GM08714 (cell line): ENCODE measurements around the gene CORIN.
A peak's percentile ranks its signal among the peaks of the same experiment; 100 is the strongest.

Experiments
- H3K4me3 ChIP-seq: fragments of 200-500 bp; sonication (Bioruptor generic); 2 replicates; pipeline ENCODE4 v1.5.1; 2014; ENCODE audit warnings: mild to moderate bottlenecking, low read length, inconsistent platforms
- ZNF274 ChIP-seq: IDR thresholded peaks from 2 replicates; pipeline ENCODE4 v1.6.1; 2012; ENCODE audit warnings: mild to moderate bottlenecking, low read depth, low read length

CORIN gene

DNA sequence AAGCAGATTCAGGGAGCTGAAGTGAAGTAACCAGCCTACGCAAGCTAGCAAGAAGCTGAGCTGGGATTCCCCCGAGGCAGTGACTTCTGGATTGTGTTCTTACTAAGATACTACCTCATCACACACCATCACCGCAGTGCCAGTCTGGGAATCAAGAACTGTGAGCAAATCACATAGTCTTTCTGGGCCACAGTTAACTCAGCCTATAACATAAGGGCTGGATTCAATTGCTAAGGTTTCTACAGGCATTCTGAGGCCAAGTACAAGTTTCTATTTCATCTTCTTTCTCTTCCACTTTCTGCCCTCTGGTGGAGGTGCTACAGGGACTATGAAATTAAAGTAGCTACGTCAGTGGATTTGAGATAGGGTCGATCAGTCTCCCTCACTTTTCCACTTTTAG, 1.4 kb upstream of the CORIN start:
- no peak overlapping the region for H3K4me3 ChIP-seq
- TF ChIP-seq ZNF274, result no peak

DNA sequence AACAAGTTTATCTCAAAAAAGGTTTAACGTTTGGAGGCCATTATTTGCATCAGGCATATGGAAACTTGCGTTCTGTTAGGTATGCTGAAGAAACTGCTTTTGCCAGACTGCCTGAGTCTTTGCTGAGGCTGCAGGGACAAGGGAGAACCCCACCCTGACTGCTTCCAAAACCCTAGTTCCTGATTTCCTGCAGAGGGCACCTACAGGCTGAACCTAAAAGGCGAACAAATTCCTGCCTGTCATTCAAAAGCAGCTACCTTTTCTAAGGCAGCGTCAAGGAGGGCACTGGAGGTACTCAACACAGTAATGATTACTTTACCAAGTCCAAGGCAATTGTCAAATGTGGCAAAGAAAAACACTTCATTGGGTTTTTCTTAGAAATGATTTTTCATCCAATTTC, 578 bp upstream of the CORIN start:
- TF ChIP-seq ZNF274, result no peak
- no peak overlapping the region for H3K4me3 ChIP-seq

DNA sequence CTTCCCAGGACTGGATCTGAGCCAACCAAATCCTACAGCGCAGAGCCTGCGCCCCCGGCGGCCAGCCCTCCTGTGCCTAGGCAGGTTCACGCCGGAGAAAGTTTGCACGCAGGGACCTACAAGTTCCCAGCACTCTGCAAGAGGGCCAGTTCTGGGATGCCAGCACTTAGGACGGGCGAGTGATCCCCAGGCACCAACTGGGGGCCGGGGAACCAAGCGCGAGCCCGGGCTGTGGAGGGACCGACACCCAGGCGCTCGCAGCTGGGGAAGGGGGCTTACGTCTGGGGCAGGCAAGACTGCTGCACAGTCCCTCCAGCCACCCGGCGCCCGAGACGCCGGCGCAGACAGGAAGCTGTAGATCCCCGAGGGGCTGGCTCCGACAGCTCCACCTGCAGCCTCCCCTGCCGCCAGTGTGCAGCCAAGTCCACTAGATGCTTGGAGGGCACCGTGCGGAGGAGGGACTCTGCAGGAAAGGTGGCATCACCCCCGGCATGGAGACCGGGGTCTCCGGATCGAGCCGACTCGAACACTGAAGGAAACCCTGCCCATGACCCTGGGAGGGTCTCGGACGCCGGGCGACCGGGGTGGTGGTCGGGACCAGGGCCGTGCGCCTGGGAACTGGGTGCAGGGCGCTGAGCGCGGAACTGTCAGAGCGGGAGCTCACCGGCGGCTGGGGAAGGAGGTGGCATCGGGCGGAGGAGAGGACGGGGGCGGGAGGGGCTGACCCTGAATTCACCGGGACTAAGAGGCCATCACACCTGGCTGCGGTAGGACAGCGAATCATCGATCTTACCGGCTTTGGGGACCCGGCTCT, 566 bp downstream of the CORIN start:
- peak overlapping the region; percentile 59; the same call in 1 of the 2 replicates for H3K4me3 ChIP-seq

DNA sequence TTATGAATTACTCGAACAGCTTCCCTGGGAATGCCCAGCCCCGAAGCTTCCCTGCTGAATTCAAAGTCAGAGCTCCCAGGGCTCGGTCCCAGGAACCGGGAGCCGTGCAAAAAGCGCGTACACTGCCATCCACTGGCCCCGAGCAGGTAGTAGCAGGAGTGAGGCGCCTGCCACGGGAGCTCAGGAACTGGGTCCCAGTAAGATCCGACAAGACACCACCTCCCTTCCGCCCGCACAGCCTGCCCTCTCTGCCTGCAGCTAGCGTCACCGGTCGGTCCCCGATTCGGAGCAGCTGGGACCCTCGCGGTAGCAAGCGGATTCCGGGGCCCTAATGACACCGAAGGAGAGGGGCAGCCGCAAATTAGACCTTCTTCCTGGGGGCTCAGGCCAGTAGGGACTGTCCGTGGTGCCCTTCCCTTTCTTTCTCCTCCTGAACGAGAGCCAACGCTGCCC, 1.2 kb downstream of the CORIN start:
- peak overlapping the region; percentile 59; the same call in 1 of the 2 replicates for H3K4me3 ChIP-seq
- TF ChIP-seq ZNF274, result no peak

More for the DNA sequence above, 566 bp downstream of the CORIN start:
- no peak for TF ChIP-seq ZNF274

DNA sequence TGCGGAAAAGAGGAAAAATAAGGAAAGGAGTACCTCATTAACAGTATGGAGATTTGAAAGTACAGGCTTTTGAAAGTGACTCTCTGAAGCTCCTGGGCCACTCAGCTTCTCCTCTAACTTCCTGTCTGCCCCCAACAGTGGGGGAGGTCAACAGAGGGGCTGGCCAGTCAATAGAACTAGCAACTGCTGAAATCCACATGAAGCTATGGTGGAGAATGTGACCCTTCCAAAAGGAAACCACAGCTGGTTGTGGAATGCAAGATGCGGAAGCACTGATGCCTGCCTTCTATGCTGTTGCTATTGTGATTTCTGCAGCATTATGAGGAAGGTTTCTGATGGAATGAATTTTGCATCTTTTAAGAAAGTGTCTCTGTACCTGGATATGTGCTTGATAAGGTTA, 2.4 kb downstream of the CORIN start:
- H3K4me3 ChIP-seq, result no peak overlapping the region
- TF ChIP-seq ZNF274, result no peak

DNA sequence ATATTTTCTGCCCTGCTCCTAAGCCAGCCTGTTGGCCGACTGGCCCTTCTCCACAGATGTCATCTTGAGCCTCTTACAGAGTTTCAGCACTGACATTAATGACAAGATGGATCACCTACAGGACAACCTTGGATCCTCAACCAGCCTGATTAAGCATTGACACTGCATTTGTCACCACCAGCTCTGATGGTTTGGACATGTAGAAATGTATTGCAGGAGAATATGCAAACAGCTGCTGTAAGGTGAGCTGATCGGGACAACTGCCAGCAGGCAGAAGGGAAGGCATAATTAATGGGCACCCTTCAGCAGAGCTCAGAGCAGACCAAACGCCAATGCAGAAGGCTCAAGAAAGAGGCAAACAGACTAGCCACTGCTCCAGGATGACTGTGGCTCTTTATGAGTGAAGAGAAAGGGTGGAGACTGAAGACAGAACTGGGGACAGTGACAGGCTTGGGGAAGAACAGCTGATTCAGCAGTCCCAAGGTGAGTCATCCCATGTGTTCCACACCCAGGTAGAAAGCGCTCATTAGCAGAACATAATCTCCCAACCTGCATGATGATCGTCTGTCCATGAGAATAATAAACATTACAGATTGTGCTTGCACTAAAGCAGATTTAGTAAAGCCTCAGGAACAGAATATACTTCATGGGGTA, 6.7 kb downstream of the CORIN start:
- H3K4me3 ChIP-seq, result no peak overlapping the region
- TF ChIP-seq ZNF274, result no peak

DNA sequence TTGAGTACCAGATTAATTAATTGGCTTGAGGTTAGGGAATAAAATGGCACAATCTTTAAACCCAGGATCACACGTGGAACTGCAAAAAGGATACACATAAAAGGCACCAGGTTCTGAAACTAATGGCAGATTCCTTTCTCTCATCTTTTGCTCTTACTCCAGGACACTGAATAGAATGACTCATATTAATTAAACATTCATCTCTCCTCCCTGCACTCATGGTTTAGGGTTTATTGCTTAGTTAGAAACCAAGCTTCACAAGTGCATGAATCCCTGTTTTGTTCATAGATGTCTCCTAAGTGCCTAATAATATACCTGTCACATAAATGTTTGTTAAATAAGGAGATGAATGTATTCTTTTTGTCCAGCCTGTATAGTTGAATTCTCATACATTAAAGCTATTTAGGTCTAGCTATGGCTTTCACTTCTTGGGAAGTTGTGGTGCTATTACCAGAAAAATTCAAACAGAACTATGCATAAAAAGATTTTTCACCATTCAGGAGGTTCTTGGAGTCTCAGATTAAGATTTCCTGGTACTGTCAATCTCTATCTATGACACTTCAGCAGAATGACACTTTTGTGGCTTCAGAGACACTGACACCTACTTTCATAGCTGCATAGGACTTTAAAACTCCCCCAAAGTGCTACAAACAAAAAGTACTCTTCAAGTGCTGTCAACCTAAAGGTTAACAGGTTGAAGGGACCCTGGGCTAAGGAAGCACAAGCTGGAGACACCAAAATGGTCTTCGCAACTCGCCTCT, 7.4 kb downstream of the CORIN start:
- H3K4me3 ChIP-seq, result no peak overlapping the region
- no peak for TF ChIP-seq ZNF274

DNA sequence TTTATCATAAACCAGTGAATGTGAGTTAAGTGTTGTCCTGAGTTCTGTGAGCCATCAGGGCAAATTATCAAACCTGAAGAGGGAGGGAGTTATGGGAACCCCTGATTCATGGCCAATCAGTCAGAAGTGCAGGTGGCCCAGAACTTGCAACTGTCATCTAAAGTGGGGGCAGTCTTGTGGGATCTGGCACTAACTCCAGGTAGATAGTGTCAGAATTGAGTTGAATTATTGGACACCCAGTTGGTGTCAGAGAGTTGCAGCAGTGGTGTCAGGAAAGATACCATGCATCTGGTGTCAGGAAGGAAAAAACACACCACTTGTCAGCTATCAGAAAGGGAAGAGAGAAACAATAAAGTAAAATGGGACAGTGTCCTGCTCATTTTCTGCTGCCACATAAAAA, 8.4 kb downstream of the CORIN start:
- no peak for TF ChIP-seq ZNF274
- H3K4me3 ChIP-seq, result no peak overlapping the region

DNA sequence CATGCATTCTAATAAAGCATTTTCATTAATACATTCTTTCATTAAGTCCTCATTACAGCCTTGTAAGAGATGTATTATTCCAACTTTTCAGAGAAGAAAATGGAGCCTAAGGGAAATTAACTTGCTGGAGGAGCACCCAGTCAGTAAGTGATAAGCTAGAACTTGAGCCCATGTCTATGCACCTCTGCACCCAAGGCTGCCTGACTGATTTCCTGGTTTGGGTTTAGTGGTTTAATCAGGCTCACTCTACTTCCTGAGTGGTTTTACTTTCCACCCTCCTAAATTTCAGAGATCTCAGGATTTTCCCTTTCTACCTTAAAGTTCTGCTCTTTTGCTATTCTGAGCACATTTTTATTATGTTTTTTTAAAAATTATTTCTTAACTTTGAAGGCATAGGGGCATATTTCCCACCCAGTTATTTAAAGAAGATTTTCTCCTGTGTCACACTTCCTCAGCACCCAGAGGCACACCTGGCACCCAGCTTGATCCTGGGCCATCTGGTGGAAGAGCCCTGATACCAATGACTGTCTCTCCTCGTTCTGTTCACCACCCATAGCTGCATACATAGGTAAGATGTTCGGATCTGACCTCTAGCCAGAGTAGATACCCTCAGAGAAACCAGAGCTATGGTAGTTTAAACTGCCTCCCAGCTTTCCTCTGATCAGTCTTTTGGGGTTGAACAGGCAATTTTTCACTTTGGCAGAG, 10.4 kb downstream of the CORIN start:
- H3K4me3 ChIP-seq, result no peak overlapping the region
- no peak for TF ChIP-seq ZNF274

DNA sequence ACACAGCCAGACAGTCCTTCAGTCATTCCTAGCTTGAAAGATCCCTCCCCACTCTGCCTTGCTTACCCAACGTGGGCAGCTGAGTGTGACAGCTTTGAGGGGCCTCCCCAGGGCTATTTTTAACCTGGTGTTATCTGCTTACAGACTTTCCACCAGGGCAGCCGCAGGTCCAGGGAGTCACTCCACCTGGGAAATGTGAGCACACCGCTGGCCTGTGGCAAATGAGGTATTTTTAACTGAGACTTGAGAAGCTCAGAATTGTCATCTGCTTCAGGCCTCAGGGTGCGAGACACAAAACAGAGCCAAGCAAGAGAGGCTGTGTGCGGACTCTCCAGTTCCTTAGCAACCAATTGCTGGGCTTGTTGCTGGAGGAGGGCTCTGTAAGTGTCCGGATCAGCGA, 13.0 kb downstream of the CORIN start:
- no peak for TF ChIP-seq ZNF274

DNA sequence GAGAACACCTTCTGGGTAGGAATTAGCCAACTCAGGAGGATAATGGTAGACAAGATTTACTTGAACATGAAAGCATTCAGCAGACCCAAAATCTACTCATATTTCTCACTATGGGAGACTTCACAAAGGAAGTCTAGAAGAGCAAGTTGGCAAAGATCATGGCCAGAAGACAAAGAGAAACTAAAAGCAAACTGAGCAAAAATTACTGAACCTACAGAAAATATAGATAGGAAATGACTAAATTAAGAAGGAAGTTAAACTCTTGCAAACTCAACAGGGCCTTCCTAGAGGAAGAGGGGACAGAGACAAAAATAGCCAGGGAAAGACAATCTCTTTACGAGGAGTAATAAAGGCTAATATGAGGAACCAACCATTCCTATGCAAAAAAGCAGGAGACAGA, 18.7 kb downstream of the CORIN start:
- no peak overlapping the region for H3K4me3 ChIP-seq
- TF ChIP-seq ZNF274, result no peak

More for the DNA sequence above, 13.0 kb downstream of the CORIN start:
- H3K4me3 ChIP-seq, result no peak overlapping the region

DNA sequence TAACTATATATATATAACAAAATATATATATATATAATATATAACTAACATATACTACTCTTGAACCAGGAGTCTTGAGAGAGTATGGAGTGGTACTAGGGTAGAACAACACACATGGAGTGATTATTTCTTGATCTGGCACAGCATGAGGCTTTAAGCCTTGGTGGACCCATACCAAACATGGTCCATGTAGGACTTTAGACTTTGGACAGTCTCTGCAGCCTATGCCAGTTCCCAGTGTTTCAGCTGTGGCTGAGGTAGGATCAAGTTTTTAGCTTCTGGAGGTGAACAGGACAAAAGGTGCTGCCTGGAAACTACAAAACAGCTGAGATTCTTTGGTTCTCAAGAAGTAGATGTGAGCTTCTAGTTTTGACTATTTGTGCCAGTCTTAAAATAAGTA, 20.6 kb downstream of the CORIN start:
- H3K4me3 ChIP-seq, result no peak overlapping the region
- no peak for TF ChIP-seq ZNF274

DNA sequence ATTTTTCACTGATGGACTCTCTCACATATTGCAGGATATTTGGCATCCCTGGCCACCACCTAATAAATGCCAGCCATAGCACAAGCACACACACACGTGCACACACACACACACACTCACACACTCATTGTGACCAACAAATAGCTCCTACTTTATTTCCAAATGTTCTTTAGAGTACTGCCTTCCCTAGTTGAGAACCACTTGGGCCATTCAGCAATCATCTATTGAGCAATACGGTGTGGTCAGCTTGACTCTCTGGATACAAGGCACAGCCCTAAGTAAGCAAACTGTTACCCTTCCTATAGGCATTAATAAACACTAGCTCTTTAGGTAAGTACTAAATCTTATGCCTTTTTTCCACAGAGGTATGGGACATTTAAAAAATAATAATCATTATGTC, 21.1 kb downstream of the CORIN start:
- H3K4me3 ChIP-seq, result no peak overlapping the region
- TF ChIP-seq ZNF274, result no peak
